Stimulated activated CD8-positive, alpha-beta memory T cell treated with anti-CD3 and anti-CD28 coated beads, Interleukin-7, amount 100 ng/mL, for 48 hours (primary cell): ENCODE results near the gene ZDHHC20.

ENCODE experiments used
- DNase-seq, 2 donors: peaks; one replicate each; pipeline ENCODE4 v3.0.0-alpha.2; 2020; ENCODE audit warnings: low read depth in 1 of 2; ENCODE audit errors: extremely low read depth in 1 of 2

ZDHHC20 gene

DNA sequence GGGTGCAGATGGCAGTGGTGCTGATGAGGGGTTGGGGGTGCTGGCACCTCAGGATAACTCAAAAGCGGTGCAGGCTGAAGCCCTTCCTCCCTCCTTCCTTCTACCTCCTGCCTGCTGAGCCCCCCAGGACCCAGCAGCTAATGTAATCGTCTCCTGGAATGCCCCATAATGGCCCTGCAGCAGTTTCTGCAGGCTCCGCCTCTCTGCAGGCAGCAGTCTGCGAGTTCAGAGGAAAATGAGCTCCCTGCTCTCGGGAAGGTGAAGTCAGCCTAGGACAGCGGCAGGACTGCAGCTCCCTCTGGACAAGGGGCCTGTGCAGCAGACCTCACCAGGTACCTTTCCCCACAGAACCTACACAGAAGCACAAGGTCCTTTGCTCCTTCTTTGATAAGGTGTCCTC is 130.9 kb downstream of the ZDHHC20 start:
- DNase-seq: no peak

DNA sequence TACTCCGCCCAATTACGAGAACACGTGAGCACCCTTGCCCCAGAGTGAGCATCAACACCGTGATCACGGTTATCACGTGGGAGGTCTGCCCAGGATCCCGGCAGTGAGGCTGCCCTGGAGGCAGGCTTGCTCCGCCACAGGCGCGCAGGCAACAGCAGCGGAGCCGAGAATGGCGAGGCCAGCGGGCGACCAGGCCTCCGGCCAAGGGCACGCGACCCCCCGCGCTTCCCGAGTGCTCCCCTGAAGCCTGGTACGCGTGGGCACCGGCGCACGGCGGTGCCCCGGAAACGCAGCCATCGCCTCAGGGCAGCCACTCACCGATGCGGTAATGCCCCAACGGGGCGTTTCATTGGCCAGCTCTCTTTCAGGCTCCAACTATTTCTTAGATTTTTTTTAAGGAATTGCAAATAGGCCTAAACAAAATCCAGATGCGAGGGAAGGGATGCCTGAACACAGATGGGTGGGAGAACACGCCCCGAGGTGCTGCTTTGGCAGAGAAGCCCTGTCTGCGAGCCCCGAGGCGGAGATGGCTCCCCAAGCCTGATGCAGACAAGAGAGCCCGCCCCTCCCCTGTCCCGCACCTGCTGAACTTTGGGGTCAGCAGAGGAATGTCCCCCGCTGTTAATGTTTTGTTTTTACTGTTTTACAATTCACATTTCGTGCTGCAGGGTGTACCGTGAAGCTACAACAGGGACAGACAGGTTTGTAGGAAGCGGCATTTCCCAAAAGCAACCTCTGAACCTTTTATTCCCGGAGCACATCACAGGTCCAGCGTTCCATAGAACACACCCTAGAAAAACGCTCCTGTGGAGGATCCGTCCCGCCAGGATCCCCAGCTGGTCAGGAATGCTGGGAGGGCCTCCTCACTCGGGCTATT is 132.7 kb downstream of the ZDHHC20 start:
- no peak for DNase-seq

DNA sequence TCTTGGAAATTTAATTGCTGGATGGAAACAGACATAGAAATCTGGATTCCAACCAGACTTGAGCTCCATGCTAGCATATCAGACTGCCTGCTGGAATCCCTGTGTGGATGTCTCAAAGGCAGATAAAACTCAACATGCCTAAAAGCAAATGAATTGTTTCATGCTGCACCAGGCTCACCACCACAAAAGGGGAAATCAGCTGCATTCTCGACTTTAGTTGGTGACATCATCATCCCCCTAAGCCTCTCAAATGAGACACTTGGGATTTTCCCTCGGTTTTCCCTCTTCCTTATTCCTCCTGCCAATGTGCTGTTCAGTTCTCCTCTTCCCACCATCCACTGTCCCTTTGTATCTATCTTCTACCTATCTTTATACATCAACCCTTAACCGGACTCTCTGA is 134.3 kb downstream of the ZDHHC20 start:
- no peak for DNase-seq

DNA sequence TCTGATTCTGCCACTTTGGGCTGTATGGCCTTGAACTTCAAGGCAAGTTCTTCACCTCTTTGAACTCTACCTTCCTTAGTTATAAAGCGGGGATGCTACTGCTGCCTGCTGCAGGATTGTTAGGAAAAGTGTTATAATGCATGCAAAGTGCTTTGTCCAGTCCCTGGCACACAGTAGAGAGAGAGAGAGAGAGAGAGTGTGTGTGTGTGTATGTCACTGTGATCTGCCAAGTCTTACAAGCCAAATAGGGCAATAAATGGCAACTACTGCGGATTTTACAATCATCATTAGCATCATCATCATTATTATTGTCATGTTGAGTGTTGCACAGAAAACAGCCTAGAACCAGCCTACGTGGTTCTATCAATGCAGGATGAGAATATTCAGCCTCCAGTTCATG is 136.1 kb downstream of the ZDHHC20 start:
- no peak for DNase-seq
